Activated T-cell treated with anti-CD3 and anti-CD28 coated beads, Interleukin-2, amount 50 U/mL, for 72 hours (primary cell): ENCODE results near the gene DMD. TPM values are rescaled to one million over a fixed set of nuclear protein-coding genes. Genes with fewer than 3 reads are reported as not detected.
"Not testable (repeated sequence)": the region's sequence is repeated elsewhere in the genome, so short reads cannot be mapped to it uniquely, and the experiment has no call there.

ENCODE experiments used
- ATAC-seq, 2 donors: fragments of 150-1000 bp; cut with Tn5 transposase; replicated peaks in 1 of 2; 2 replicates each; pipeline ENCODE4 v1.10.0; 2021; ENCODE audit warnings: moderate library complexity in 2 of 2, mild to moderate bottlenecking in 1 of 2
- DNase-seq, 2 donors: peaks; one replicate each; pipeline ENCODE4 v3.0.0; 2021 to 2022; ENCODE audit warnings: mixed read lengths in 1 of 2
- H3K27ac Mint-ChIP-seq: one replicate; pipeline ENCODE4 v1.8.0; 2022; ENCODE audit warnings: mild to moderate bottlenecking, moderate library complexity, mixed read lengths
- H3K27me3 Mint-ChIP-seq: one replicate; pipeline ENCODE4 v1.8.0; 2022; ENCODE audit warnings: low read depth, mixed read lengths
- H3K36me3 Mint-ChIP-seq, 2 donors: one replicate each; pipeline ENCODE4 v1.8.0; 2022; ENCODE audit warnings: mixed read lengths in 2 of 2, mild to moderate bottlenecking in 1 of 2; ENCODE audit not compliant: insufficient read depth in 2 of 2
- H3K4me1 Mint-ChIP-seq: one replicate; pipeline ENCODE4 v1.8.0; 2022; ENCODE audit warnings: low read depth, mixed read lengths
- H3K4me3 Mint-ChIP-seq, 2 donors: one replicate each; pipeline ENCODE4 v1.8.0; 2022; ENCODE audit warnings: mild to moderate bottlenecking in 2 of 2, mixed read lengths in 2 of 2, moderate library complexity in 2 of 2
- H3K9me3 Mint-ChIP-seq, 2 donors: one replicate each; pipeline ENCODE4 v1.8.0; 2022; ENCODE audit warnings: mixed read lengths in 2 of 2
- total RNA-seq, 2 donors: library from RNA; stranded (reverse); gene quantifications; one replicate each; pipeline ENCODE4 v1.2.3, GENCODE V29; 2022

DMD gene
- total RNA-seq, 2 donors from 2014 or later = 2.9 to 4.6 TPM

DNA sequence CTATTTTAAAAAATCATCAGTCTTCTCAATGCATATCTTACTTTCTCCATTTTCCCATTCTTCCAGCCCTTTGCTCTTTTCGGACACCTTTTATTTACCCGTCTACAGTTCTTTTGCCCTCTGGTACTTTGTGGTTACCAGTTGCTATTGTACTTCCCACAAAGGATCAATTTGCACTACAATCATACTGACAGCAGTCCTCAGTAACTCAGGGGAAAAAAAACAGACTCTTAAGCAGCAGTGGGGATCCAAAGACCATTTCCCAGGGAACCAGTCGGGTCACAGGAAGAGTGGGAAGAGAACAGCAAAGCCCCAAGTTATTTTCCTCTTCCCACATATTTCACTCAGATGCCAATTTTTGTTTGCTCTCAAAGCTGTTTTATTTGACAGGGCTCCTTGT, 23.1 kb downstream of the DMD start:
- H3K27me3 Mint-ChIP-seq = no peaks in the 10 kb centered on the region
- no peak overlapping the region for H3K27ac Mint-ChIP-seq
- ATAC-seq (no peak), DNase-seq (no peak)
- H3K9me3 Mint-ChIP-seq = peaks cover 0 to 2% of the 10 kb centered on the region in 2 donors
- no peak overlapping the region for H3K4me3 Mint-ChIP-seq
- no peaks in the 10 kb centered on the region for H3K4me1 Mint-ChIP-seq
- H3K36me3 Mint-ChIP-seq = no peaks in the 10 kb centered on the region

DNA sequence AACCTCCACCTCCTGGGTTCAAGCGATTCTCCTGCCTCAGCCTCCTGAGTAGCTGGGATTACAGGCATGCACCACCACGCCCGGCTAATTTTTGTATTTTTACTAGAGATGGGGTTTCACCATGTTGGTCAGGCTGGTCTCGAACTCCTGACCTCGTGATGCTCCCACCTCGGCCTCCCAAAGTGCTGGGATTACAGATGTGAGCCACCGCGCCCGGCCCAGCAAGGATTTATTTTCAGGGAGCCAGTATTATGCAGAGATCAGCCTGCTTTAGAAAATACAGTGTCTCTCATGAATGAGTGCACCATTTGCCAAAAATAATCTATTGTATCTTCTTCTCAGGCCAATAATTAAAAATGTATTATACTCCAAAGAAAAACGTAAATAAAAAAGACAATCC, 26.5 kb downstream of the DMD start:
- not testable (repeated sequence) for DNase-seq, H3K27ac Mint-ChIP-seq, H3K9me3 Mint-ChIP-seq, ATAC-seq, H3K4me1 Mint-ChIP-seq, H3K27me3 Mint-ChIP-seq, H3K4me3 Mint-ChIP-seq, H3K36me3 Mint-ChIP-seq

DNA sequence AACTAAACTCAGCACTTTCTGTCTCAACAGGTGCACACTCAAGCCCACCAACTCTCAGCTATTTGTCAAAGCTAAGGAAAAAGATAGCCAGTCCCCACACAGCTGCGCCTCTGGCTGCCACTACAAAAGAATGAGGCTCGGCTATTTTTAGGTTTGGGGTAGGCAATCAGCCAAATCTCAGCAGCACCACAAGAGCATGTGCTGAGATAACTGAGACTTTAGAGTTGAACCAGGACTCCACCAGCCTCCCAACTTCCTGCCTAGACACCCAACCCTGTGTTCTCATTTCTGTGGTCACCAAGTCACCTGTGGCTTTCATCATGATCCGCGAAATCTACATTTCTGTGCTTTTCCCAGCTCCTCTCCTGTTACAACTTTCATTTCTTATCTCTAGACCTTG, 28.0 kb downstream of the DMD start:
- H3K4me3 Mint-ChIP-seq = no peak overlapping the region
- no peak overlapping the region for H3K27ac Mint-ChIP-seq
- H3K9me3 Mint-ChIP-seq = peaks cover 0 to 2% of the 10 kb centered on the region in 2 donors
- ATAC-seq = no peak
- H3K27me3 Mint-ChIP-seq = no peaks in the 10 kb centered on the region
- no peaks in the 10 kb centered on the region for H3K36me3 Mint-ChIP-seq
- no peak for DNase-seq
- H3K4me1 Mint-ChIP-seq = no peaks in the 10 kb centered on the region

DNA sequence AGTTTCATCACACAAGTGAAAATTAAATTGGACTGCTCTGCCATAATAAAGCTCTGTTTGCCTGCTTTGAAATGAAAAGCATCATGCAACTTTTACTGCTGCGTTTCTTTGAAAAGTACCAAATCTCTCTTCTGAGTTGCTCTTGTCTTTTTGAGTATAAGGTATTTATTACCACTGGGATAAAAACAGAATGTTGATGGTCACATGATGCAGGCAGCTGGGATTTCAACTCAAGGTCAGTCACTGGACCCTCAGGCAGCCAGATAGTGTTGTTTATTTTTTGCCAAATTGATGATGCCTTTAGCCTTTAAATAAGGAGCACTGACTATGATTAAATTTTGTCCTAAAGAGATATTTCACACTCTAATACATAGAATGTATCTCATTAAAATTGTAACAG, 32.7 kb downstream of the DMD start:
- Mint-ChIP-seq H3K9me3 (peaks cover 0 to 2% of the 10 kb centered on the region in 2 donors), H3K4me3 (no peak overlapping the region), H3K27me3 (no peaks in the 10 kb centered on the region), H3K36me3 (no peaks in the 10 kb centered on the region), H3K27ac (no peak overlapping the region), H3K4me1 (no peaks in the 10 kb centered on the region)
- DNase-seq (no peak), ATAC-seq (no peak)

DNA sequence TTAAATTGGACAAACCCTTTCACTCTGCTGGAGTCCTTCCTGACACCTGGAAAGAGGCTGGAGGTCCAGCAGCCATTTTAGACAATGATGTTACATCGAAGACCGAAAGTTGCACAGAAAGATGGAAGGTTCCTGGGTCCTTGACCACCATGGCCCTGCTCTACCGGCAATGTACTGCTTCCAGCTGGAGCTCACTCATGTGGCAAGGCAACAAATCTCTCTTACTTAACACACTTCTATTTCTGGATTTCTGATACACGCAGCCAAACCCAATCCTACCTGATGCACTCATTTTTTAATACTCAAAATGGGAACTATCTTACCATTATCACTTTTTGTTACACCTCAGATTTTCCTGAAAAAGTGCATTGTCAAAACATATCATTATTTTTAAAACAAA, 33.1 kb downstream of the DMD start:
- no peak for DNase-seq
- Mint-ChIP-seq H3K9me3 (peaks cover 0 to 2% of the 10 kb centered on the region in 2 donors), H3K4me1 (no peaks in the 10 kb centered on the region), H3K27me3 (no peaks in the 10 kb centered on the region), H3K4me3 (no peak overlapping the region), H3K36me3 (no peaks in the 10 kb centered on the region), H3K27ac (no peak overlapping the region)
- ATAC-seq = no peak

DNA sequence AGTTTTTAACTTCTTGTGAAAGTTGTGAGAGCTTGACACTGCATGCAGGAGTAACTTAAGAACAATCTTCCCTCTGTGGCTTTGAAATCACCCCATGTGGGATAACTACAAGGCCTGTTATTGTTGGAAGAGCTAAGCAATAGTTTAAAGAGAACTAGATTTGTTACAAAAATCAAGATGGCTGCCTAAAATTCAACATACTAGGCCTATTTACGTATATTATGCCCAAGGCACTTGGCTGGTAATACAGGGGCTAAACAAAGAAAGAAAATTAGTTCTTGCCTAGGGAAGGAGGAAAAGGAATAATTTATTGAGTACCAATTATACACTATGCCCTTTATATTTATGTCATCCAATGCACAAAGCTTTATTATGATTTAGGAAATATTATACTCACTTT, 36.1 kb downstream of the DMD start:
- Mint-ChIP-seq H3K27ac (no peak overlapping the region), H3K4me3 (no peak overlapping the region)
- ATAC-seq = no peak

DNA sequence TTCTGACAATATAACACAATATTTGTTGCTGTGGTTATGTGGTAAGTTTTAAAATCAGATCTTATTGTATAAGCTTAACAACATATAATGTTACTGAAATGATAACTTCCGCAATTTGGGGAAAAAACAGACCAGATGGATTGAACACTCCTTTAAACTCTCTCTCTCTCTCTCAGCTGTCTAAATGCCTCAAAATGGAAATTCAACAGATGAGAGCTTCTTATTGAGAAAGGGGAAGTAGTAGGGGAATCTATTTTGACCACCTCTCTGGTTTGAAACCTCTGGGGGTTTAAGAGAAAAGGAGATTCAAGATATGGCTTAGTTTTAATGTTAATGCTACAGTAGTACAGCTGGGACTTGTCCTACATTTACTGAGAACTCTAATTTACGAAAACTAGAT, 40.3 kb downstream of the DMD start:
- DNase-seq = no peak
- Mint-ChIP-seq H3K27me3 (no peaks in the 10 kb centered on the region), H3K27ac (no peak overlapping the region), H3K36me3 (no peaks in the 10 kb centered on the region), H3K9me3 (peaks cover 0 to 2% of the 10 kb centered on the region in 2 donors), H3K4me3 (no peak overlapping the region), H3K4me1 (no peaks in the 10 kb centered on the region)
- no peak for ATAC-seq

More for the DNA sequence above, 36.1 kb downstream of the DMD start:
- Mint-ChIP-seq H3K9me3 (peaks cover 0 to 2% of the 10 kb centered on the region in 2 donors), H3K4me1 (no peaks in the 10 kb centered on the region), H3K27me3 (no peaks in the 10 kb centered on the region), H3K36me3 (no peaks in the 10 kb centered on the region)
- no peak for DNase-seq

DNA sequence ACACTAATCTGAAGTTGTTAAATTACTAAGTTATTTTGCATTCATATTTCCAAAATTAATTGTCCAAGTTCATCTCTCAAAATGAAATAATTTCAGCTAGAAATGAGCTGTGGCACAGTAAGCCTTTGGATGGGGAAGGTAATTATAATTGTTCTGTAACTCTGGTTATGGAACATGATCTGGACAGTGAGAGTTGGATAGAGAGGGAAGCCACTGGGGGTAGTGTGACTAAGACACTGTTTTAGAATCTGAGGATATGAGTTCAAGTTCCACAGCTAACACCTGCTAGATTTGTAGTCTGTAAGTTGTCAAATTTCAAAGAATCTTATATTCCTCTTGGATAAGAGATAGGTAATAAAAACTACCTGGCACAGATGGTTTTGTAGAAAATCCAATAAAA, 49.5 kb downstream of the DMD start:
- H3K27ac Mint-ChIP-seq = no peak overlapping the region
- ATAC-seq (no peak), DNase-seq (no peak)
- H3K36me3 Mint-ChIP-seq = no peaks in the 10 kb centered on the region
- no peak overlapping the region for H3K4me3 Mint-ChIP-seq
- no peaks in the 10 kb centered on the region for H3K4me1 Mint-ChIP-seq
- peaks cover 3% of the 10 kb centered on the region in 2 donors for H3K9me3 Mint-ChIP-seq
- peaks cover 14% of the 10 kb centered on the region for H3K27me3 Mint-ChIP-seq

DNA sequence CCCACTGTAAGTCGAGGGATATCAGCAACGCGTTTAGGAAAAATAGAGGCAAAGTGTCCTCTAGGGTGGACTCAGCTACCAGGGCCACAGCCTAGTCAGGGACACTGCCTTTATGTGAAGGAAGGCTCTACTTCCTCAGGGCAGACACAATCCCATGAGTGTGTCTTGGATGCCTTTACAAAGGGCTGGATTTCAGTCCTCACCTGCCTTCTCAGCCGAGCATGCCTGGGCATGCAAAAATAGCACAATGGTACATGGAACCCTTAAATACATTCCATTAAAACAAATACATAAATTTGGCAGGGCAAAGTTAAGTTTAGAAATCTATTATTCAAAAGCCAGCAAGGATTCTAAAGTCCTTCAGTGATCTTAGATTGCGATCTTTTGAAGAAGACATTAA, 51.1 kb downstream of the DMD start:
- no peaks in the 10 kb centered on the region for H3K36me3 Mint-ChIP-seq
- ATAC-seq (no peak), DNase-seq (no peak)
- no peak overlapping the region for H3K4me3 Mint-ChIP-seq
- peaks cover 13% of the 10 kb centered on the region for H3K27me3 Mint-ChIP-seq
- no peaks in the 10 kb centered on the region for H3K4me1 Mint-ChIP-seq
- no peak overlapping the region for H3K27ac Mint-ChIP-seq
- peaks cover 0 to 3% of the 10 kb centered on the region in 2 donors for H3K9me3 Mint-ChIP-seq

DNA sequence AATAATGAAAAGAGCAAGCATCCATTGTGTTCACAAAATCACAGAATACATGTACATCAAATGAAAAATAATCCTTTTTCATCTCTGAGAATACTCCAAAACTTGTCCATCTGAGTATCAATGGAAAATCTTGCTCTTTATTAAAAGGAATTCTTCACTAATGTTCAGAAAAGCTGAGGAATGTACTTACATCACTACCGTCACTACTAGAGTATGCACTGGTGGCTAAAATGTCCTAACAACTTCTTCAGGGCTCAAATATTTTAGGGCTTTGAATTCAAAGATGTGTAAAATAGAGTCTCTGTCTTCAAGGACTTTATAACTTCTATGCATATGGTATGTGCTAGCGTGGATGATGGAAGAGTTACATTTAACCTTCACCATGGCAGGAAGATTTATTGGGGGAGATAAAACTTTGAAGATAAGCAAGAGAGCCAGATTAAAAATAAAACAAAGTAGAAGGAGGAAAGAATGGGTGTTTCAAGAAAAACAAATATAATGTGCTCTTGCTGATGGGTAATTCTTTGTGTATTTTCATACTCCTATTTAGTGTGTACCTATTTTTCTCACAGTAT, 55.1 kb downstream of the DMD start:
- DNase-seq (no peak), ATAC-seq (no peak)
- H3K36me3 Mint-ChIP-seq = no peaks in the 10 kb centered on the region
- no peaks in the 10 kb centered on the region for H3K4me1 Mint-ChIP-seq
- H3K9me3 Mint-ChIP-seq = no peaks in the 10 kb centered on the region
- no peaks in the 10 kb centered on the region for H3K27me3 Mint-ChIP-seq
- H3K4me3 Mint-ChIP-seq = no peak overlapping the region
- H3K27ac Mint-ChIP-seq = no peak overlapping the region

DNA sequence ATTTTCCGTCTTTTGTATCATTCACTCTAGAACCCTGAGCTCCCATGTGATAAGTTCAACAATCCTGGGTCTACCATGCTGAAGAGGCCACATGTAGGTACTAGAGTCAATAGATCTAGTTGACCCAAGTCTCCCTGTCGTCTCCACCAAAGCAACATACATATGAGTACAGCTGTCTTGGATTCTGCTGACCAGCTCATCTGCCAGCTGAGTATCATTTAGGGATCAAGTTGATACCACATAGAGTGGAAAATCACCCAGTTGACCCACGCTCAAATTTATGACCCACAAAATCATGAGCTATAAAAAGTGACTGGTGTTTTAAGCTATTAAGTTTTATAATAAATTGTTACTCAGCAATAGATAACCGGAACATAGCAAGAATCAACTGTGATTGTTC, 61.8 kb downstream of the DMD start:
- ATAC-seq = no peak

DNA sequence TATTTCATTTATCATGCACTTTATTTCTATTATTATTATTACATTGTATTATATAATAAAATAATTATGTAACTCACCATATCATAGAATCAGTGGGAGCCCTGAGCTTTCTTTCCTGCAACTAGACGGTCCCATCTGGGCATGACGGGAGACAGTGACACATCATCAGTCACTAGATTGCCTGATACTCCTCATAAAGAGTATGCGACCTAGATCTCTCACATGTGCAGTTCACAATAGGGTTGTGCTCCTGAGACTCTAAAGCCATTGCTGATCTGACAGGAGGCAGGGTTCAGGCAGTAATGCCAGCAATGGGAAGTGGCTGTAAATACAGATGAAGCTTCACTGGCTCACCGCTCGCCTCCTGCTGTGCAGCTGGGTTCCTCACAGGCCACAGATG, 62.3 kb downstream of the DMD start:
- H3K27me3 Mint-ChIP-seq = no peaks in the 10 kb centered on the region
- H3K36me3 Mint-ChIP-seq = peaks cover 0 to 3% of the 10 kb centered on the region in 2 donors
- H3K4me1 Mint-ChIP-seq = no peaks in the 10 kb centered on the region
- peaks cover 0 to 2% of the 10 kb centered on the region in 2 donors for H3K9me3 Mint-ChIP-seq
- no peak overlapping the region for H3K4me3 Mint-ChIP-seq
- ATAC-seq = no peak
- DNase-seq = no peak
- H3K27ac Mint-ChIP-seq = no peak overlapping the region

More for the DNA sequence above, 61.8 kb downstream of the DMD start:
- no peak overlapping the region for H3K27ac Mint-ChIP-seq
- H3K9me3 Mint-ChIP-seq = peaks cover 0 to 2% of the 10 kb centered on the region in 2 donors
- no peak overlapping the region for H3K4me3 Mint-ChIP-seq
- no peak for DNase-seq
- peaks cover 0 to 3% of the 10 kb centered on the region in 2 donors for H3K36me3 Mint-ChIP-seq
- H3K27me3 Mint-ChIP-seq = no peaks in the 10 kb centered on the region
- no peaks in the 10 kb centered on the region for H3K4me1 Mint-ChIP-seq

DNA sequence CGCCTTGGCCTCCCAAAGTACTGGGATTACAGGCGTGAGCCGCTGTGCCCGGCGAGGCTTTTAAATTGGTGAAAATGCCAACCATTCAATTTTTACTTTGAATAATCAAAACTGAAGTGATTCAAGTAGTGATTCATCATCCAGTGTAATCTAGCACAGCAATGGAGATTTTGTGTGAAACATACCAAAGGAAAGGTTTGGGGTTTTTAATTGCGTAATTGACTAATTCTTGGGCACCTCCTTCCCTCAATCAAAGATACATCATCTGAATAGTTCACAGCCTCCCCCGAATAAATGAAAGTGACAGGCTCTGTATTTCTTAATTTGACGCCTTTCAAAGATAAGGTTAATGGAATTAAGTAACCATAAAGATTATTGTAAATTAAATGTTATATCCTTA, 69.0 kb downstream of the DMD start:
- Mint-ChIP-seq H3K27ac (no peak overlapping the region), H3K36me3 (no peaks in the 10 kb centered on the region), H3K4me1 (no peaks in the 10 kb centered on the region), H3K27me3 (no peaks in the 10 kb centered on the region), H3K9me3 (no peaks in the 10 kb centered on the region), H3K4me3 (no peak overlapping the region)
- no peak for DNase-seq
- no peak for ATAC-seq

DNA sequence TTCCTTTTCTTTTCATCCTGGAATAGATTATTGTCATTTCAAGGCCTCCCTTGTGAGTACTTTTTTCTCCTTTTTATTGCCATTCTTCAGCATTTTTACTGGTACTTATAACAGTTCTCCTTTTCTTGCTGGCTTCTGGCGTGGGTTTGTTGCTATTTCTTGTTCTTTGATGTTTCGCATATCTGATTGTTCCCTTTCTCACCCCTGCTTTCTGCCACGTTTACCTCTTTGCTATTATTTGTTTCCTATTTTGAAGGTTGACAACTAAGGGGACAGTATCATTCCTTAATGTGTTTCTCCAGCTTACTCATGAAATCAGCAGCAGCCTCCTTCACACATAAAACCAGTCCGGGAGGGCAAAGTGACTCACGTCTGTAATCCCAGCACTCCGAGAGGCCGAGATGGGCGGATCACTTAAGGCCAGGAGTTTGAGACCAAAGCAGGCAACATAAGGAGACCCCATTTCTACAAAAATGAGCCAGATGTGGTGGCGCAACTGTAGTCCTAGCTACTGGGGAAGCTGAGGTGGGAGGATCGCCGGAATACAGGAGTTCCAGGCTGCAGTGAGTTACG, 72.6 kb downstream of the DMD start:
- Mint-ChIP-seq H3K4me3 (no peak overlapping the region), H3K9me3 (peaks cover 0 to 1% of the 10 kb centered on the region in 2 donors), H3K27ac (no peak overlapping the region), H3K4me1 (no peaks in the 10 kb centered on the region), H3K27me3 (no peaks in the 10 kb centered on the region), H3K36me3 (no peaks in the 10 kb centered on the region)
- no peak for ATAC-seq
- no peak for DNase-seq
